GM19328 (cell line): ENCODE results near the gene TNFSF13B.

Source experiments
- ATAC-seq: cut with Tn5 transposase; IDR thresholded peaks from one replicate; pipeline ENCODE4 v1.9.1; 2021; ENCODE audit warnings: mild to moderate bottlenecking, moderate library complexity; ENCODE audit not compliant: unreplicated experiment

Gene TNFSF13B

GRCh38 chr13:108342369-108343289, 73.1 kb downstream of the TNFSF13B start:
- no peak for ATAC-seq

DNA sequence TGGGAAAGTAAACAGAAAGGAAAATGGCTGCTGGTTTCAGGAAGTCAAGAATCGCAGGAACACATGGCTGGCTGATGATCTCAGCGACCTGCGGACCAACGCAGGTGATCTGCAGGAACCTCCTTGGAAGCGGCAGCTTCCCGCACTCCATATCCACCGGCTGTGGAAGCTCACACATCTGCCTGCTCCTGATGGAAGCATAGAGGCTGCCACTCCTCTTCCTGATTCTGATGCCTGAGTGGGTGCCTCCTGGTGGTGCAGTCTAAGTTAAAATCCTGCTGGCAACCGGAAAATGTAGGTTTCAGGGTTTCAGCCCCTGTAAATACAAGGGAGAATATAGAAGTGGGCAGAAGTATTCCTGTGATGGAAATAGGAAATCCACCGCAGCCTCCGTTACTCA, 75.5 kb downstream of the TNFSF13B start:
- no peak for ATAC-seq

GRCh38 chr13:108346376-108346775, 76.9 kb downstream of the TNFSF13B start:
- no peak for ATAC-seq

GRCh38 chr13:108349269-108349668, 79.8 kb downstream of the TNFSF13B start:
- ATAC-seq, result no peak

DNA sequence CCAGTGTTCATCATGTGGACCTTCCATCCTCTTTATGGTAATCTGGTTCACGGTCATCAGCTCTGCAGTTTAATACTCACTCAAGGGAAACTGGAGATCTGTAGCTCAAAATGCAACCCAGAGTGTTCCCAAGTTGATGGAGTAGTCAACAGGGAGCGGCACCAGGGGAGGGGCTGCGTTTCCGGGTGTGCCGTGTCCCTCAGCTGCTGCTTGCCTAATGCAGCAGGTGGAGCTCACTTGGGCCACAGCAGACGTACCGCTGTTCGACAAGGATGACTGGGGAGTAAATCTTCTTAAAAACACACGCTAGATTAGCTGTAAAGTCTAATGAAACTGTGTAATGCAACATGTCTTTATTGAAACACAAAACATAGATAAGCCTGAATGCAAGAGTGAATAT, 81.1 kb downstream of the TNFSF13B start:
- ATAC-seq, result no peak

DNA sequence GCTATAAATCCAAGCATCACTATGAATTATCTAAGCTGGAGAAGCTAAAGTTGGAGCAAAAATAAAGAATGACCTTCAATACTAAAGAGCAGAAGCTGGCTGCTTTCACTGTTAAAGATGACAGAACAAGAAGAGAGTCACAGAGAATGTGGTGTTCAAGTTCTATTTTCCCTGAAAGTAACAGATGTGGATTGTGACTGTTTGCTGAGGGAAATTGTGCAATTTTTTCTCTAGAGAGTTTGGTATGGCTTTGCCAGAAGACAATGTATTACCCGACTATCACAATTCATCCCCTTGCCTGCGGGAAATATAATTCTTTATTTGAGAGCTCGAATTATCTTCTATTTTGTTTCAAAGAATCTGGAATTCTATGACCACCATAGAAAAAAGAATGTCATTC, 83.1 kb downstream of the TNFSF13B start:
- ATAC-seq, result no peak

DNA sequence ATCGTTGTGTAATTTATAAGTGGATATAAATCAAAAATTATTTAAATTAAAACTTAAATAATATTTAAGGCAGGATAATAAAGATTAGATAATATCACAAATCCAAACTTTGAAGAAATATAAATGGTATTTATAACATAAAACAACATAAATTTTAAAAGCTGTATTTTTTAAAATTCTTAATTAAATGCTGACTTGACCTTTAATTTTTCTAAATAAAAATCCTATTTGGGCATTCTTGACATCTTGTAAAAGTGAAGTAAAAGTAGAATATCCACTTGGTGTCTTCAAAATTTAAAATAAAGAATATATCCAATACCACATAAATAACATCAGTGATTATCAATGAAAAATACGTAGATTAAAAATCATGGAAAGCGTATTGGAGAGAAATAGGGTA, 87.7 kb downstream of the TNFSF13B start:
- ATAC-seq, result no peak
